GM19468 (cell line): ENCODE data around the gene FGF5.
A peak's percentile ranks its signal among the peaks of the same experiment; 100 is the strongest.

ENCODE experiments used
- ATAC-seq: cut with Tn5 transposase; IDR thresholded peaks from one replicate; pipeline ENCODE4 v1.9.1; 2021; ENCODE audit warnings: mild to moderate bottlenecking, moderate library complexity, moderate number of reproducible peaks; ENCODE audit not compliant: unreplicated experiment; ENCODE audit errors: extremely low read depth

The FGF5 gene

DNA sequence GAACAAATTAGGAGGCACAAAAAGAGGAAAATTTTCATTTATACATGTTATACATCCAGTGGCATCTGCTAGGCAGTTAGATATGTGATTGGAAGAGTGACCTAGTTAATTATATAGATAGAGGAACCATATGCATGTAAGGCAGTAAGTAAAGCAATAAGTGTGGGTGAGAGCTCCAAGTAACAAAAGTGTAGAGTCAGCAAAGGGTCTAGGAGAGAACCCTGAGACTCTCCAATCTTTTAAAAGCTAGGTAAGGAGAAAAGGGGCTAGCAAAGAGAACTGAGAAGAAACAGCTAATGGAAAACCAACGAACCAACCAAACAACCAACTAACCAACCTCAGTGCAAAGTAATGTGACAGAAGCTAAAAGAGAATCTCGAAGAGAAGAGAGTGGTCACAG lies 65.2 kb downstream of the FGF5 start:
- no peak for ATAC-seq

DNA sequence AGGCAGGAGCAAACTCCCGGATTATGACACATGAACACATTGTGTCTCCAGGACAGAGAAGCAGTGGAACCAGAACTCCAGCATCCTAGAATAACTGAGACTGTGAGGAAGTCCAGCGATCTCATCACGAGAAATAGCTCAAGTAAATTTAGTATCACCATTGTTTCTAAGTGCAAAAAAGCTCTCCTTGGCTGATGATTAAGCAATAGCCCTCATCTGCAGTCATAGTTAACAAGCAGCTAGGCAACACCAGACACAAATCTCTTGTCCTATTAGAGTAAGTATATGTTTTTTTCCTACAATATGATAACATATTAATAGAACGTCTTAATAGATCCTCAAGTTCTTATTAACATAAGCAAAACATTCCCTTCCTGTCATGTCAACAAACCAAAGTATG lies 66.7 kb downstream of the FGF5 start:
- ATAC-seq: no peak

DNA sequence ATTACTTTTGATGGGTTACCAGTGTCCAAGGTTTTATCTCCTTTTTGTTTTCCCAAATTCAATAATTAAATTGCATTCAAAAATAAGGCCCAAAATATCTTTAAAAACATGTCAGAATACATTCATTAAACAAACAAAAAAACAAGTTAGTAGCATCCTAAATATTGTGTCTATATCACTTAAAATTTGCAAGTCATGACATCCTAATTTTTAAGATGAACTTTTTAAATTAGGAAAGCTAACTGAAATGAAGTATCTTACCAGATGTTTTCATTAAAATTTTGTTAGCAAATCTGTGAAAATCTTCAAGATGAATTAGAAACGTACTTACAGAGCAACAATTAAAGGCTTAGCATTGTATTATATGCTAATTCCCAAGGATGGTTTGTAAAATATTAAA lies 68.1 kb downstream of the FGF5 start:
- ATAC-seq: no peak

DNA sequence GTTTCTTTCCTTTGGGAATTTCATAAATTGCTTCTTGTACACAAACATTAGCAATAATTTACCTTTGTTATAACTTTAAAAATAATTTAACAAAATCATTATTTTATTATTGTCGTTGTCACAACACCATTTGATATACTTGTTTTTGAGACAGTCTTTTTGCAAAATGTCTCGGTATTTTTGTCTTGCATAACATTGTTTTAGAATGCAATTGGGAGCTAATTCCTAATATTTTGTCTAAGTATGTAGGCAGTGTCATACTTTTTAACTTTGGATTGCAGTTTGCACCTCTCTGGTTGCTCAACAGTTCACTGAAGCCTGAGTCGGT lies 68.7 kb downstream of the FGF5 start:
- ATAC-seq: no peak

DNA sequence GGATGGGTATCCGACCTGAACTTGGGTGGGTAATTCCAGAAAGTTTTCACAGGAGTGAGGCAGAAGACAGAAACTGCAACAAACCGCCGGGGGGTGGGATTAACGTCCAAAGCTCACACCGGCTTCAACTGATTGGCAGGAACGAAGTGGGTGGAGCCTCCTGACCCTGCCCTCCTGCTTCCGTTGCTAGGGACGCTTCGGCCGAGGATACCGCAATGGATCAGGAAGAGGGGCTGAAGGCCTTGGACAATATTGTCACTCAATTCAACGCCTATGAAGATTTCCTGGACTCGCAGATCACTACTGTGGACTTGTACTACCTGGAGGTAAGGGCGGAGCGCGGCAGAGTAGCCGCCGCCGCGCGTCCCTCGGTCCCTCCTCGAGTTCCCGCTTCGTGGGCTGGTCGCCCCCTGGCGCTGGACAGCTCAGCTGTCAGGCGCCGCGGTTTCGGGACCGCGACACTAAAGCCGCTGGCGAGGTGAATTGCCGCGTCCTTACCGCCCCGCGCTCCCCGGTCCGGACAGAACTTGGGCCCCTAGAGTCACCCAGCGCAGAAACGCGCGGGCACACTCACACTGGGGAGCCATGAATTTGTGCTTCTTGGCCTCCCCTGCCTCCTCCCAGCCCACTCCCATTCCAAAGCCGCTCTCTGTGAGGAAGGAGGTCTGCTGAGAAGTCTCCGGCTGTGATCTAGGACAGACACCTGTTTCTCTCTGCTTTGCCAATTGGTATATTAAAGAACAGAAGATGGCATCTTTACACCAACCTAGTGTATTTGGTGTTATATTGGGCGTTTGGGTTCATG lies 69.3 kb downstream of the FGF5 start, which contains the start of gene CFAP299:
TSS of gene CFAP299 (plus strand) at position 177 of the 805 bp plus-strand sequence.
- ATAC-seq: peak; percentile 91

DNA sequence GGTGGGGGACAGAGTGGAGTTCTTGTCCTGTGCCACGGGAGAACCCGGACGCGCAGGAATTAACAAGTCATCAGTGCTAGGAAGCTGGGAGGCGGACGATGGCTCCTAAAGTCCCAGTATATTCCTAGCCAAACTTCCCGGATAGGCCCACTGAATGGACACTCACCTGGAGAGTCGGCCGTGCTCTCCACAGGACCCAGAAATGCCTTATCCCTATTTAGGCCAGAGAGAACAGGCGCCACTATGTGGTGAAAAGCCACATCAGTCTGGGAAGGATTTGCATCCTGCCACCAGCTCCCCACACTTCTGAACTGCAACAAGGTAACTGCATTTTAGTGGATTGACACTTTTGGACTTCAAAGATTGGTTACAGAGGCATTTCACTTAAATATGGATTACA lies 70.1 kb downstream of the FGF5 start:
- no peak for ATAC-seq

DNA sequence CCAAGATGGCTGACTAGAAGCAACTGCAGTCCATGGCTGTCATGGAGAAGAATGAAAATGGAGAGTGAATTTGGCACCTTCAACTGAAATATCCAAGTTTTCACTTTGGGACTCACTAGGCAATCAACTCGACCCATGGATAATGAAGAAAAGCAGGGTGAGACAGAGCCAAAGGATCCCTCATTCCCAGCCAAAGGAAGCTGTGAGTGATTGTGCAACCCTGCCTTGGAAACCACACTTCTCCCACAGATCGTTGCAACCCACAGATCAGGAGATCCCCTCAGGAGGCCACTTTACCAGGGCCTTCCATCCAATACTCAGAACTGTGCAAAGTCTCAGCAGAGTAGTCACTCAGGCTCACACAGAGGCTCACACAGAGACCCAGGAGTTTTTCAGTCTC lies 73.6 kb downstream of the FGF5 start:
- no peak for ATAC-seq
